Measurements from ENCODE around the gene PPFIBP1.

DNA sequence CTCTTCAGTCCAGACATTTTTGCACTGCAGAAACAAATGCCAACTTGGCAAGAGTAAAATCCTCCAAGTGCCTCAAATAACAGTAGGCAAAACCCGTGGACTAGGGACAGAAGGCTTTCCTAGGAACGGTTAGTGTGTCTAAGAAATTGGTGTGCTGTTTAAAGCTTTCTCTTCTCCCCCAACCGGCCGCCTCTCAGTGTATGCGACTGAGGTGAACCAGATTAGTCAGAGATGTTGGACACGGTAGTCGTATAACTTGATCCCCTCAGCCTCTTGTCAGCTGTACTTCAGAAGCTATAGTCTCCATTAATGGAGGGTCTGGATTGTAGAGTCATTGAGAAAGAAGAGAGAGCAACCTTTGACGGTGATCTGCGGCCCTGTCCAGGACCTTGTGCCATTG is 21.7 kb downstream of the PPFIBP1 start:
- TF ChIP-seq EZH2 (optimal IDR thresholded peaks at IDR 0.05; ENCODE audit: low read depth, low read length) (no peak), EZH2phosphoT487 (IDR thresholded peaks at IDR 0.05; ENCODE audit: low read length) (no peak)
- TF ChIP-seq, protein P1, sequence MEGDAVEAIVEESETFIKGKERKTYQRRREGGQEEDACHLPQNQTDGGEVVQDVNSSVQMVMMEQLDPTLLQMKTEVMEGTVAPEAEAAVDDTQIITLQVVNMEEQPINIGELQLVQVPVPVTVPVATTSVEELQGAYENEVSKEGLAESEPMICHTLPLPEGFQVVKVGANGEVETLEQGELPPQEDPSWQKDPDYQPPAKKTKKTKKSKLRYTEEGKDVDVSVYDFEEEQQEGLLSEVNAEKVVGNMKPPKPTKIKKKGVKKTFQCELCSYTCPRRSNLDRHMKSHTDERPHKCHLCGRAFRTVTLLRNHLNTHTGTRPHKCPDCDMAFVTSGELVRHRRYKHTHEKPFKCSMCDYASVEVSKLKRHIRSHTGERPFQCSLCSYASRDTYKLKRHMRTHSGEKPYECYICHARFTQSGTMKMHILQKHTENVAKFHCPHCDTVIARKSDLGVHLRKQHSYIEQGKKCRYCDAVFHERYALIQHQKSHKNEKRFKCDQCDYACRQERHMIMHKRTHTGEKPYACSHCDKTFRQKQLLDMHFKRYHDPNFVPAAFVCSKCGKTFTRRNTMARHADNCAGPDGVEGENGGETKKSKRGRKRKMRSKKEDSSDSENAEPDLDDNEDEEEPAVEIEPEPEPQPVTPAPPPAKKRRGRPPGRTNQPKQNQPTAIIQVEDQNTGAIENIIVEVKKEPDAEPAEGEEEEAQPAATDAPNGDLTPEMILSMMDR (IDR thresholded peaks at IDR 0.05; ENCODE audit: low read length) = no peak

Measured in MM.1S (cell line).